HCT116 (cell line): ENCODE measurements around the gene SMIM35. TPM values are rescaled to one million over a fixed set of nuclear protein-coding genes. Genes with fewer than 3 reads are reported as not detected.

Source experiments
- ATAC-seq: fragments of 200-7000 bp; cut with Tn5 transposase; 2 replicates; pipeline ENCODE4 v1.9.1; 2020; ENCODE audit warnings: mild to moderate bottlenecking, moderate library complexity
- BruUV-seq: library from RNA; stranded (reverse); fragments of 400-500 nt; replicated peaks from 2 replicates; lab custom pipeline; 2021; lab: Mats Ljungman, UMichigan
- CTCF ChIA-PET: fragments of 300-600 bp; sonication (Branson Sonifier 250); formaldehyde crosslinking; loops from one replicate; lab custom pipeline; 2021; ENCODE audit warnings: antibody characterized with exemption; lab: Charles Lee
- POLR2A ChIA-PET: fragments of 300-600, 350-600 bp; sonication (Branson Sonifier 250); formaldehyde crosslinking; loops from one replicate; lab custom pipeline; 2021; ENCODE audit warnings: antibody characterized with exemption; lab: Charles Lee
- RAD21 ChIA-PET, 2 experiments: fragments of 300-600 bp; sonication (Branson Sonifier 250); formaldehyde crosslinking; loops; one replicate each; lab custom pipeline; 2023; ENCODE audit warnings: low total read pairs in 2 of 2; ENCODE audit not compliant: uncharacterized antibody in 2 of 2, unreplicated experiment in 2 of 2, low non-redundant PET in 1 of 2; lab: Charles Lee
- DNase-seq: peaks from one replicate; pipeline ENCODE4 v3.0.0-alpha.2; 2010; ENCODE audit warnings: low read depth, low spot score
- H2AFZ ChIP-seq: fragments of 200-600 bp; shearing (Covaris generic), sonication (generic); 2 replicates; pipeline ENCODE4 v1.6.1; 2017; ENCODE audit warnings: low read depth, mixed run types, mixed read lengths, antibody characterized with exemption, low read length; ENCODE audit not compliant: poor library complexity, severe bottlenecking
- H3K27ac ChIP-seq: 2 replicates; pipeline ENCODE4 v1.5.1; 2012; ENCODE audit warnings: low read depth, low read length
- H3K27me3 ChIP-seq: fragments of 200-600 bp; sonication (generic); 2 replicates; pipeline ENCODE4 v1.6.1; 2016; ENCODE audit warnings: mixed run types, low read length, mixed read lengths; ENCODE audit not compliant: insufficient read depth
- H3K36me3 ChIP-seq, 2 experiments: fragments of 200-500 bp in 1 of 2; fragments of 200-600 bp in 1 of 2; sonication (Bioruptor generic) in 1 of 2; sonication (generic) in 1 of 2; 2 replicates each; pipeline versions ENCODE4 v1.5.1 to v1.6.1; 2014 to 2016; ENCODE audit warnings: low read length in 2 of 2, inconsistent platforms in 1 of 2, mixed read lengths in 1 of 2, mixed run types in 1 of 2; ENCODE audit not compliant: insufficient read depth in 2 of 2, control insufficient read depth in 1 of 2
- H3K4me1 ChIP-seq, 2 experiments: fragments of 200-600 bp in 1 of 2; sonication (generic) in 1 of 2; 2 replicates each; pipeline versions ENCODE4 v1.5.1 to v1.6.1; 2012 to 2017; ENCODE audit warnings: low read length in 2 of 2, inconsistent platforms in 1 of 2, mild to moderate bottlenecking in 1 of 2, mixed read lengths in 1 of 2, mixed run types in 1 of 2, moderate library complexity in 1 of 2; ENCODE audit not compliant: insufficient read depth in 2 of 2, control insufficient read depth in 1 of 2
- H3K4me2 ChIP-seq: fragments of 200-600 bp; sonication (generic); 2 replicates; pipeline ENCODE4 v1.6.1; 2017; ENCODE audit warnings: mixed run types, low read length, mixed read lengths
- H3K4me3 ChIP-seq, 2 experiments: fragments of 200-600 bp in 1 of 2; sonication (generic) in 1 of 2; replicated peaks in 1 of 2; 2 replicates each; pipeline ENCODE4 v1.5.1; 2011 to 2016; ENCODE audit warnings: low read length in 2 of 2, control low read depth in 1 of 2, low read depth in 1 of 2, mild to moderate bottlenecking in 1 of 2, mixed read lengths in 1 of 2, mixed run types in 1 of 2
- H3K79me2 ChIP-seq: fragments of 200-600 bp; sonication (generic); 2 replicates; pipeline ENCODE4 v1.6.1; 2017; ENCODE audit warnings: mild to moderate bottlenecking, mixed run types, low read length, moderate library complexity, mixed read lengths; ENCODE audit not compliant: insufficient read depth
- H3K9ac ChIP-seq: fragments of 200-600 bp; sonication (generic); 2 replicates; pipeline ENCODE4 v1.6.1; 2016; ENCODE audit warnings: low read length, mixed read lengths
- H3K9me2 ChIP-seq: fragments of 200-600 bp; sonication (generic), shearing (Covaris generic); 2 replicates; pipeline ENCODE4 v1.6.1; 2017; ENCODE audit warnings: mixed run types, mild to moderate bottlenecking, moderate library complexity; ENCODE audit not compliant: insufficient read depth
- H3K9me3 ChIP-seq, 2 experiments: fragments of 200-500 bp in 1 of 2; fragments of 200-600 bp in 1 of 2; sonication (Bioruptor generic) in 1 of 2; sonication (generic) in 1 of 2; 2 replicates each; pipeline ENCODE4 v1.6.1; 2014 to 2017; ENCODE audit warnings: low read length in 2 of 2, mixed read lengths in 2 of 2, inconsistent platforms in 1 of 2, low read depth in 1 of 2, mild to moderate bottlenecking in 1 of 2, mixed run types in 1 of 2, moderate library complexity in 1 of 2; ENCODE audit not compliant: control insufficient read depth in 1 of 2, insufficient read depth in 1 of 2
- H4K20me1 ChIP-seq: fragments of 200-600 bp; sonication (generic), shearing (Covaris generic); 2 replicates; pipeline ENCODE4 v1.6.1; 2017; ENCODE audit warnings: mixed run types, mild to moderate bottlenecking, moderate library complexity; ENCODE audit not compliant: insufficient read depth
- CEBPB ChIP-seq: IDR thresholded peaks from 2 replicates; pipeline ENCODE4 v1.6.1; 2012; ENCODE audit warnings: low read depth
- ELF1 ChIP-seq: IDR thresholded peaks from 2 replicates; pipeline ENCODE4 v1.6.1; 2012; ENCODE audit warnings: low read depth, borderline replicate concordance
- EZH2 ChIP-seq: fragments of 200-600 bp; sonication (generic); IDR thresholded peaks from 2 replicates; pipeline ENCODE4 v1.6.1; 2017; ENCODE audit warnings: antibody characterized with exemption, mixed run types
- EZH2phosphoT487 ChIP-seq: fragments of 200-600 bp; IDR thresholded peaks from 2 replicates; pipeline ENCODE4 v1.6.1; 2018; ENCODE audit warnings: antibody characterized with exemption, borderline replicate concordance
- FOSL1 ChIP-seq: IDR thresholded peaks from 2 replicates; pipeline ENCODE4 v1.6.1; 2012; ENCODE audit warnings: low read depth
- POLR2AphosphoS5 ChIP-seq: IDR thresholded peaks from 2 replicates; pipeline ENCODE4 v1.6.1; 2011; ENCODE audit warnings: mild to moderate bottlenecking, low read depth, low read length, moderate library complexity
- RAD21 ChIP-seq: IDR thresholded peaks from 2 replicates; pipeline ENCODE4 v1.6.1; 2012; ENCODE audit warnings: low read depth, mild to moderate bottlenecking
- SIN3A ChIP-seq: IDR thresholded peaks from 2 replicates; pipeline ENCODE4 v1.6.1; 2012; ENCODE audit warnings: low read depth
- SRF ChIP-seq: IDR thresholded peaks from 2 replicates; pipeline ENCODE4 v1.6.1; 2012; ENCODE audit warnings: low read depth
- TCF7L2 ChIP-seq: IDR thresholded peaks from 2 replicates; pipeline ENCODE4 v1.7.0; 2011; ENCODE audit warnings: borderline replicate concordance, inconsistent platforms; ENCODE audit not compliant: insufficient read depth, insufficient read length; ENCODE audit errors: extremely low read depth
- ZFX ChIP-seq: fragments of 450-650 bp; IDR thresholded peaks from 2 replicates; pipeline ENCODE4 v1.6.1; 2017
- ZNF274 ChIP-seq: fragments of 200-500 bp; sonication (Bioruptor generic); IDR thresholded peaks from 2 replicates; pipeline ENCODE4 v1.6.1; 2014; ENCODE audit warnings: mild to moderate bottlenecking, low read depth, low read length, inconsistent platforms
- intact Hi-C: fragments of 100-400 bp; cut with micrococcal nuclease; formaldehyde crosslinking; loops from 2 replicates; pipeline ENCODE4 v1.10.0; 2022
- total RNA-seq: library from RNA; stranded (reverse); gene quantifications from one replicate; pipeline ENCODE4 v1.2.1, GENCODE V29; 2021; ENCODE audit not compliant: unreplicated experiment
- TF ChIP-seq, protein P1 (sequence below): IDR thresholded peaks from 2 replicates; pipeline ENCODE4 v1.6.1; 2011; ENCODE audit warnings: mild to moderate bottlenecking, low read length, moderate library complexity; ENCODE audit not compliant: insufficient replicate concordance; ENCODE audit errors: extremely low read depth
- TF ChIP-seq, protein P2 (sequence below): IDR thresholded peaks from 2 replicates; pipeline ENCODE4 v1.6.1; 2012
- TF ChIP-seq, protein P3 (sequence below): IDR thresholded peaks from 2 replicates; pipeline ENCODE4 v1.6.1; 2012
- TF ChIP-seq, protein P4 (sequence below): IDR thresholded peaks from 2 replicates; pipeline ENCODE4 v1.6.1; 2012; ENCODE audit warnings: low read depth
- TF ChIP-seq, protein P5 (sequence below), 3 experiments: fragments of 200-600 bp in 1 of 3; sonication (generic) in 1 of 3; IDR thresholded peaks in 2 of 3; conservative IDR thresholded peaks in 1 of 3; 2 replicates each; pipeline ENCODE4 v1.5.1; 2012 to 2017; ENCODE audit warnings: low read depth in 2 of 3, low read length in 2 of 3, antibody characterized with exemption in 1 of 3, borderline replicate concordance in 1 of 3, control low read depth in 1 of 3, mild to moderate bottlenecking in 1 of 3, mixed read lengths in 1 of 3, mixed run types in 1 of 3, moderate library complexity in 1 of 3; ENCODE audit not compliant: insufficient read depth in 1 of 3

The SMIM35 gene
- total RNA-seq, 1 experiment from 2014 or later = not detected

DNA sequence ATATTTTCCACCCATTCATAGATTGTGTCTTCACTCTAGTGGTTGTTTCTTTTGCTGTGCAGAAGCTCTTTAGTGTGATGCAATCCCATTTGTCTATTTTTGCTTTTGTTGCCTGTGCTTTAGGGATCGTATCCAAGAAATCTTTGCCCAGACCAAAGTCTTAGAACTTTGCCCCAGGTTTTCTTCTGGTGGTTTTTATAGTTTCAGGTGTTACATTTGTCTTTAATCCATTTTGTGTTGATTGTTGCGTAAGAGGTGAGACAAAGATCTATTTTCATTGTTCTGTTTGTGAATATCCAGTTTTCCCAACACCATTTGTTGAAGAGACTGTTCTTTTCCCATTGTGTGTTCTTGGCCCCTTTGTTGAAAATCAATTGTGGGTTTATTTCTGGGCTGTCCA, 94.1 kb downstream of the SMIM35 start:
- Histone ChIP-seq H3K79me2 (no peaks in the 10 kb centered on the region), H3K36me3 (no peaks in the 10 kb centered on the region), H3K4me1 (no peaks in the 10 kb centered on the region), H3K27ac (no peak overlapping the region), H2AFZ (no peak overlapping the region), H4K20me1 (no peaks in the 10 kb centered on the region), H3K4me3 (no peak overlapping the region), H3K9ac (no peak overlapping the region), H3K4me2 (no peak overlapping the region), H3K9me3 (no peaks in the 10 kb centered on the region), H3K9me2 (no peaks in the 10 kb centered on the region), H3K27me3 (no peaks in the 10 kb centered on the region)
- ATAC-seq (no peak), DNase-seq (no peak)
- CTCF ChIA-PET = no interaction called here
- intact Hi-C loops = no loop called here
- RAD21 ChIA-PET = no interaction called here
- TF ChIP-seq ZNF274 (no peak), SIN3A (no peak), ZFX (no peak), EZH2phosphoT487 (no peak), RAD21 (no peak), POLR2AphosphoS5 (no peak), TCF7L2 (no peak), ELF1 (no peak), SRF (no peak), FOSL1 (no peak), EZH2 (no peak), CEBPB (no peak)
- TF ChIP-seq, protein P1, sequence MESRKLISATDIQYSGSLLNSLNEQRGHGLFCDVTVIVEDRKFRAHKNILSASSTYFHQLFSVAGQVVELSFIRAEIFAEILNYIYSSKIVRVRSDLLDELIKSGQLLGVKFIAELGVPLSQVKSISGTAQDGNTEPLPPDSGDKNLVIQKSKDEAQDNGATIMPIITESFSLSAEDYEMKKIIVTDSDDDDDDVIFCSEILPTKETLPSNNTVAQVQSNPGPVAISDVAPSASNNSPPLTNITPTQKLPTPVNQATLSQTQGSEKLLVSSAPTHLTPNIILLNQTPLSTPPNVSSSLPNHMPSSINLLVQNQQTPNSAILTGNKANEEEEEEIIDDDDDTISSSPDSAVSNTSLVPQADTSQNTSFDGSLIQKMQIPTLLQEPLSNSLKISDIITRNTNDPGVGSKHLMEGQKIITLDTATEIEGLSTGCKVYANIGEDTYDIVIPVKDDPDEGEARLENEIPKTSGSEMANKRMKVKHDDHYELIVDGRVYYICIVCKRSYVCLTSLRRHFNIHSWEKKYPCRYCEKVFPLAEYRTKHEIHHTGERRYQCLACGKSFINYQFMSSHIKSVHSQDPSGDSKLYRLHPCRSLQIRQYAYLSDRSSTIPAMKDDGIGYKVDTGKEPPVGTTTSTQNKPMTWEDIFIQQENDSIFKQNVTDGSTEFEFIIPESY = no peak
- TF ChIP-seq, protein P2, sequence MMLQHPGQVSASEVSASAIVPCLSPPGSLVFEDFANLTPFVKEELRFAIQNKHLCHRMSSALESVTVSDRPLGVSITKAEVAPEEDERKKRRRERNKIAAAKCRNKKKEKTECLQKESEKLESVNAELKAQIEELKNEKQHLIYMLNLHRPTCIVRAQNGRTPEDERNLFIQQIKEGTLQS = no peak
- TF ChIP-seq, protein P3, sequence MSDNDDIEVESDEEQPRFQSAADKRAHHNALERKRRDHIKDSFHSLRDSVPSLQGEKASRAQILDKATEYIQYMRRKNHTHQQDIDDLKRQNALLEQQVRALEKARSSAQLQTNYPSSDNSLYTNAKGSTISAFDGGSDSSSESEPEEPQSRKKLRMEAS = no peak
- TF ChIP-seq, protein P4, sequence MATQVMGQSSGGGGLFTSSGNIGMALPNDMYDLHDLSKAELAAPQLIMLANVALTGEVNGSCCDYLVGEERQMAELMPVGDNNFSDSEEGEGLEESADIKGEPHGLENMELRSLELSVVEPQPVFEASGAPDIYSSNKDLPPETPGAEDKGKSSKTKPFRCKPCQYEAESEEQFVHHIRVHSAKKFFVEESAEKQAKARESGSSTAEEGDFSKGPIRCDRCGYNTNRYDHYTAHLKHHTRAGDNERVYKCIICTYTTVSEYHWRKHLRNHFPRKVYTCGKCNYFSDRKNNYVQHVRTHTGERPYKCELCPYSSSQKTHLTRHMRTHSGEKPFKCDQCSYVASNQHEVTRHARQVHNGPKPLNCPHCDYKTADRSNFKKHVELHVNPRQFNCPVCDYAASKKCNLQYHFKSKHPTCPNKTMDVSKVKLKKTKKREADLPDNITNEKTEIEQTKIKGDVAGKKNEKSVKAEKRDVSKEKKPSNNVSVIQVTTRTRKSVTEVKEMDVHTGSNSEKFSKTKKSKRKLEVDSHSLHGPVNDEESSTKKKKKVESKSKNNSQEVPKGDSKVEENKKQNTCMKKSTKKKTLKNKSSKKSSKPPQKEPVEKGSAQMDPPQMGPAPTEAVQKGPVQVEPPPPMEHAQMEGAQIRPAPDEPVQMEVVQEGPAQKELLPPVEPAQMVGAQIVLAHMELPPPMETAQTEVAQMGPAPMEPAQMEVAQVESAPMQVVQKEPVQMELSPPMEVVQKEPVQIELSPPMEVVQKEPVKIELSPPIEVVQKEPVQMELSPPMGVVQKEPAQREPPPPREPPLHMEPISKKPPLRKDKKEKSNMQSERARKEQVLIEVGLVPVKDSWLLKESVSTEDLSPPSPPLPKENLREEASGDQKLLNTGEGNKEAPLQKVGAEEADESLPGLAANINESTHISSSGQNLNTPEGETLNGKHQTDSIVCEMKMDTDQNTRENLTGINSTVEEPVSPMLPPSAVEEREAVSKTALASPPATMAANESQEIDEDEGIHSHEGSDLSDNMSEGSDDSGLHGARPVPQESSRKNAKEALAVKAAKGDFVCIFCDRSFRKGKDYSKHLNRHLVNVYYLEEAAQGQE = no peak
- TF ChIP-seq, protein P5, sequence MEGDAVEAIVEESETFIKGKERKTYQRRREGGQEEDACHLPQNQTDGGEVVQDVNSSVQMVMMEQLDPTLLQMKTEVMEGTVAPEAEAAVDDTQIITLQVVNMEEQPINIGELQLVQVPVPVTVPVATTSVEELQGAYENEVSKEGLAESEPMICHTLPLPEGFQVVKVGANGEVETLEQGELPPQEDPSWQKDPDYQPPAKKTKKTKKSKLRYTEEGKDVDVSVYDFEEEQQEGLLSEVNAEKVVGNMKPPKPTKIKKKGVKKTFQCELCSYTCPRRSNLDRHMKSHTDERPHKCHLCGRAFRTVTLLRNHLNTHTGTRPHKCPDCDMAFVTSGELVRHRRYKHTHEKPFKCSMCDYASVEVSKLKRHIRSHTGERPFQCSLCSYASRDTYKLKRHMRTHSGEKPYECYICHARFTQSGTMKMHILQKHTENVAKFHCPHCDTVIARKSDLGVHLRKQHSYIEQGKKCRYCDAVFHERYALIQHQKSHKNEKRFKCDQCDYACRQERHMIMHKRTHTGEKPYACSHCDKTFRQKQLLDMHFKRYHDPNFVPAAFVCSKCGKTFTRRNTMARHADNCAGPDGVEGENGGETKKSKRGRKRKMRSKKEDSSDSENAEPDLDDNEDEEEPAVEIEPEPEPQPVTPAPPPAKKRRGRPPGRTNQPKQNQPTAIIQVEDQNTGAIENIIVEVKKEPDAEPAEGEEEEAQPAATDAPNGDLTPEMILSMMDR (IDR thresholded peaks at IDR 0.05 in 2 of 3, conservative IDR thresholded peaks at IDR 0.05 in 1 of 3; ENCODE audit: borderline replicate concordance in 1 of 3, insufficient read depth in 1 of 3, low read depth in 2 of 3, low read length in 2 of 3) = no peak
- POLR2A ChIA-PET = no interaction called here
- no TSS peak for BruUV-seq
